Measurements from ENCODE around the gene C2.
A peak's percentile ranks its signal among the peaks of the same experiment; 100 is the strongest.
"Not testable (repeated sequence)": the region's sequence is repeated elsewhere in the genome, so short reads cannot be mapped to it uniquely, and the experiment has no call there.

The C2 gene

GRCh38 chr6:31978831-31979230 lies 51.3 kb downstream of the C2 start:
- Mint-ChIP-seq H3K36me3 (peaks cover 5% of the 10 kb centered on the region), H3K27me3 (no peaks in the 10 kb centered on the region), H3K27ac (peak overlapping the region; percentile 69), H3K4me1 (peaks cover 7% of the 10 kb centered on the region), H3K4me3 (no peak overlapping the region), H3K9me3 (no peaks in the 10 kb centered on the region)
- no peak for ATAC-seq (ENCODE audit: low read depth)
- DNase-seq (ENCODE audit: low spot score in 2 of 2), result no peak

GRCh38 chr6:31979238-31979898 lies 51.9 kb downstream of the C2 start:
- Mint-ChIP-seq H3K4me1 (peaks cover 7% of the 10 kb centered on the region), H3K27ac (no peak overlapping the region)

GRCh38 chr6:31980195-31980876 lies 52.8 kb downstream of the C2 start:
- H3K4me1 Mint-ChIP-seq; H3K27ac Mint-ChIP-seq; DNase-seq (ENCODE audit: low spot score in 2 of 2); ATAC-seq (ENCODE audit: low read depth); H3K27me3 Mint-ChIP-seq; H3K4me3 Mint-ChIP-seq; H3K36me3 Mint-ChIP-seq; H3K9me3 Mint-ChIP-seq: not testable (repeated sequence)

More at GRCh38 chr6:31979238-31979898, 51.9 kb downstream of the C2 start:
- Mint-ChIP-seq H3K9me3 (no peaks in the 10 kb centered on the region), H3K27me3 (no peaks in the 10 kb centered on the region), H3K4me3 (no peak overlapping the region), H3K36me3 (peaks cover 5% of the 10 kb centered on the region)
- ATAC-seq (ENCODE audit: low read depth), result no peak
- no peak for DNase-seq (ENCODE audit: low spot score in 2 of 2)

GRCh38 chr6:31980998-31981397 lies 53.5 kb downstream of the C2 start:
- H3K4me3 Mint-ChIP-seq; H3K9me3 Mint-ChIP-seq; H3K36me3 Mint-ChIP-seq; H3K27ac Mint-ChIP-seq; ATAC-seq (ENCODE audit: low read depth); H3K27me3 Mint-ChIP-seq; DNase-seq (ENCODE audit: low spot score in 2 of 2); H3K4me1 Mint-ChIP-seq: not testable (repeated sequence)

- not testable (repeated sequence) for H3K4me1 Mint-ChIP-seq; H3K4me3 Mint-ChIP-seq; H3K27ac Mint-ChIP-seq; H3K36me3 Mint-ChIP-seq; DNase-seq (ENCODE audit: low spot score in 2 of 2); H3K27me3 Mint-ChIP-seq; ATAC-seq (ENCODE audit: low read depth); H3K9me3 Mint-ChIP-seq
These were observed 54.2 kb downstream of the C2 start, which contains the start of gene C4A for GRCh38 chr6:31981744-31982143. C4A (plus strand) TSS chr6:31982057; CDS start chr6:31982108, 51 bp downstream.

- H3K4me1 Mint-ChIP-seq; H3K27me3 Mint-ChIP-seq; DNase-seq (ENCODE audit: low spot score in 2 of 2); H3K27ac Mint-ChIP-seq; H3K4me3 Mint-ChIP-seq; H3K36me3 Mint-ChIP-seq; H3K9me3 Mint-ChIP-seq: not testable (repeated sequence)
- peak; percentile 34 for ATAC-seq (ENCODE audit: low read depth)
These were observed 61.8 kb downstream of the C2 start for GRCh38 chr6:31989363-31989762.

- not testable (repeated sequence) for H3K9me3 Mint-ChIP-seq; ATAC-seq (ENCODE audit: low read depth); H3K4me3 Mint-ChIP-seq; DNase-seq (ENCODE audit: low spot score in 2 of 2); H3K36me3 Mint-ChIP-seq; H3K27me3 Mint-ChIP-seq; H3K4me1 Mint-ChIP-seq; H3K27ac Mint-ChIP-seq
These were observed 66.9 kb downstream of the C2 start for GRCh38 chr6:31994421-31994820.
